LNCaP clone FGC (cell line): Measurements from ENCODE around the gene NUBPL.

Experiments
- DNase-seq: peaks from one replicate; pipeline ENCODE4 v3.0.0-alpha.2; 2011; ENCODE audit warnings: low read depth
- H3K4me3 ChIP-seq: 2 replicates; pipeline ENCODE4 v1.5.1; 2011; ENCODE audit warnings: mild to moderate bottlenecking, low read depth, low read length, control low read depth
- TF ChIP-seq, protein P1 (sequence below): IDR thresholded peaks from 2 replicates; pipeline ENCODE4 v1.5.1; 2012; ENCODE audit warnings: mild to moderate bottlenecking; ENCODE audit not compliant: control insufficient read depth, insufficient read depth; ENCODE audit errors: extremely low read depth

Gene NUBPL

DNA sequence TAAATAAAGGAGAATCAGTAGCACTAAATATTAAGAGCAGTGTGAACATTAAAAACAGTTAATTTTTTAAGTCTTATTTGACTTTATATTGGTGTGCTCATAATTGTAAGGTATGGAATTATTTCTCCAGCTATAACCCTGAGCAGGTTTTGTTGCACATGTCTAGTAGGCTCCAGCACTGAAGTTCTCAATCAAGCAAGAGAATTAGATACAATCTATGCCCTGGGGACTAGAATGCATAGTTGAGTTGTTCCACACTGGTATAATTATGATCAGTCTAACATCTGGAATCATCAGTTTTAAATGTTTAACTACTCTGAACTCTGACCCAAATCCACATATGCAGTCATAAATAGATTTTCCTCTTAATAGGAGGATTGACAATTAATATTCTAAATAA lies 258.1 kb downstream of the NUBPL start:
- TF ChIP-seq, protein P1, sequence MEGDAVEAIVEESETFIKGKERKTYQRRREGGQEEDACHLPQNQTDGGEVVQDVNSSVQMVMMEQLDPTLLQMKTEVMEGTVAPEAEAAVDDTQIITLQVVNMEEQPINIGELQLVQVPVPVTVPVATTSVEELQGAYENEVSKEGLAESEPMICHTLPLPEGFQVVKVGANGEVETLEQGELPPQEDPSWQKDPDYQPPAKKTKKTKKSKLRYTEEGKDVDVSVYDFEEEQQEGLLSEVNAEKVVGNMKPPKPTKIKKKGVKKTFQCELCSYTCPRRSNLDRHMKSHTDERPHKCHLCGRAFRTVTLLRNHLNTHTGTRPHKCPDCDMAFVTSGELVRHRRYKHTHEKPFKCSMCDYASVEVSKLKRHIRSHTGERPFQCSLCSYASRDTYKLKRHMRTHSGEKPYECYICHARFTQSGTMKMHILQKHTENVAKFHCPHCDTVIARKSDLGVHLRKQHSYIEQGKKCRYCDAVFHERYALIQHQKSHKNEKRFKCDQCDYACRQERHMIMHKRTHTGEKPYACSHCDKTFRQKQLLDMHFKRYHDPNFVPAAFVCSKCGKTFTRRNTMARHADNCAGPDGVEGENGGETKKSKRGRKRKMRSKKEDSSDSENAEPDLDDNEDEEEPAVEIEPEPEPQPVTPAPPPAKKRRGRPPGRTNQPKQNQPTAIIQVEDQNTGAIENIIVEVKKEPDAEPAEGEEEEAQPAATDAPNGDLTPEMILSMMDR: no peak
- DNase-seq: no peak
- no peak overlapping the region for H3K4me3 ChIP-seq

DNA sequence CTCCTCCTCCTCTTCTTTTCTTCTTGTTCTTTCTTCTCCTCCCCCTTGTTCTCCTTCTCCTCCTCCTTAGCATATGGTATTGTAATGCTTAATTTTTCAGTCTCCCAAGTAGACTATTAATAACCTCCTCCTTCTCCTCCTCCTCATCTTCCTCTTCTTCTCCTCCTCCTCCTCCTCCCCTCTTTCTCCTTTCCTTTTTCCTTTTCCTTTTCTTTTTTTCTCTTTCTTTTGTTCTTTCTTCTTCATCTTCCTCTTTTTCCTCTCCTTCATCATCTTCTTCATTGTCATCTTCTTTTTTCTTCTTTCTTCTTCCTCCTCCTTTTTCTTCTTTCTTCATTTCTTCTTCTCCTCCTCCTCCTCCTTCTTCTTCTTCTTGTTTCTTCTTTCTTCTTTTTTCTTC lies 264.3 kb downstream of the NUBPL start:
- DNase-seq: no peak
- TF ChIP-seq, protein P1: no peak
- no peak overlapping the region for H3K4me3 ChIP-seq

DNA sequence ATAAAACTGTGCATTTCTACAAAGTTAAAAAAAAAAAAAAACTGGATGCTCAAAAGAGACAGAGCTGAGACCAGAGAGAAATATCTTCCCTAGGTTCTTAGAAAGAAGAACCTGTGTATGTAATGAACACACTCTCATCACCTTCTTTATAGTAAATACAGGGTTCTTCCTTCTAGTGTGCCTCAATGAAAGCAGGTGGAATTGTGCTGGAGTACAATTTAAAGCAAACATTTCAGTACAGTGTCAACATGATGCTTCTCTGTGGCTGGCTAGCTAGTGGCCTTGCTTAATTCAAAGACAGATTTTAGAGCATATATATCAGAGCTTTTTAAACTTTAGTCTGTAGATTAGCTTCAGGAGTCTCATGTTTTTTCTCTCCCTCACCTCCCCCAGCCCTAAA lies 266.1 kb downstream of the NUBPL start:
- TF ChIP-seq, protein P1: no peak
- peak; percentile 55 for DNase-seq
- H3K4me3 ChIP-seq: no peak overlapping the region

DNA sequence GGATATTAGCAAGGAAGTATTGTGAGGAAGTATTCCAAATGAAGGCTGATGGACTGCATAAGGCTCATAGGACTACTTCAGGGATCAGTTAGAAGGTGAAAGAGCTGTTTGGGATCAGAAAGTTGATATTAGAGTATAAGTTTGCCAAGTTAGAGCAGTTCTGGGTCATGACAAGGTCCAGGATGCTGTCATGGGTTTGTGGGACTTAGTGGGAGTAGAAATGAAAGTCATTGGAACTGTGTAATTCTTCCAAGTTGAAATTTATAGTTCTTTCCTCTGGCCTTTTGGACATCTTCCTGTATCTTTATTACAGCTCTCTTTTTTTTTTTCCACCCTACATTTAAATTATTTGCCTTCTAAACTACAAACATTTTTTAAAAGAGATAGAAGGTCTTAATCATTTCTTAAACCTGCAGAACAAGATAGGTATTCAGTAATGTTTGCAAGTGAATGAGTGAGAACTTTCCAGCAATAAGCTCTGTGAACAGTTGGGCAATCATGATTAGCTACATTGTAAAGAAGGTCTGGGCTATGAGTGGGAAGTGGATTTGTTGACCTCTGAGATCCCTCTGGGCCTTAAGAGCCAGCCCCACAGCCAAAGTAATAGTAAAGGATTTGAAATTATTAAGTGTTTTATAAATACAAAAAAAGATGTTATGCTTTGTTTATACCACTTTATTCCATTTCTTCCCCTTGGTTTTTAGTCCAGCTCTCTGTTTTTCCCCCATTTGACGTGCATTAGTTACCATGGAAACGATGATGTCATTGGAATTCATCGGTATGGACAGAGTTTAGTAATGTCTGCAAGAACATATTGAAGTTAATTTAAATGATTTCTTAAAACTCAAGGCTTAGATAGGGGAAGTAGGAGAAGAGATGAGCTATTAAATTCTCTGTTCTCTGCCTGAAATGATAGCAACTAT lies 268.0 kb downstream of the NUBPL start:
- DNase-seq: no peak
- no peak overlapping the region for H3K4me3 ChIP-seq
- TF ChIP-seq, protein P1: no peak

DNA sequence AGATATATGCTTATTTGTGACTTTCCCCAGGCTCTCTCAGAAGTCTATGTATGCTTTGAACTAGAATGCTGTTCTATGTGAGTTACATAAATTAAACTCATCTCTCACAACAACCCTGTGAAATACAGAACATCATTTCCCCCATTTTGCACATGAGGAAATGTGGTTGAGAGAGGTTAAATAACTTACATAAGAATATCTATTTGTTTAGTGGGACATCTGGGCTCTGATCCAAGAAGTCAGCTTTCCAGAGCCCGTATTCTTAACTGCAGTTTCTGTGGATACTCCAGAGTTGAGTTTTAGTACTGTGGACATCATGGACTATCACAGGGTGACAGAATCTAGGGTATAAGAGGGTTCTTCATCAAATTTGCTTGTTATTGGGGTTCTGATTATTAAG lies 273.4 kb downstream of the NUBPL start:
- DNase-seq: no peak
- H3K4me3 ChIP-seq: no peak overlapping the region
- TF ChIP-seq, protein P1: no peak

DNA sequence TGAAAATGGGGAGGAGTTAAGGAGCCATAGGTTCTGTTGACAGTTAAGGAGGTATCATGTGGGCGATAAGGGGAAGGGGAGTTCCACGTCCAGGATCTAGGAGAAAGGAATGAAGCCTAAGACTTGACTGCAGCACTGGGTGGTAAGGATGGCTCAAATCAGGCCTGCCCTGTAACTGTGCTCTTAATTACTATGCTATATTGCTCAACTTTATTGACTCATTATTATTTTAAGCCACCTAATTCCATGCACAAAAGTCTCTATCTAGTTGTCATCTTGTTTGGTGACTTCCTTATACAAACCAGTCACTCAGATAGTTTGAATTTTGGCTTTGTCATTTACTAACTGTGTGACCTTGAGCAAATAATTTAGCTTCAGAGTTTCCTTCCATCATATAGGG lies 273.8 kb downstream of the NUBPL start:
- no peak overlapping the region for H3K4me3 ChIP-seq
- DNase-seq: no peak
- TF ChIP-seq, protein P1: no peak

DNA sequence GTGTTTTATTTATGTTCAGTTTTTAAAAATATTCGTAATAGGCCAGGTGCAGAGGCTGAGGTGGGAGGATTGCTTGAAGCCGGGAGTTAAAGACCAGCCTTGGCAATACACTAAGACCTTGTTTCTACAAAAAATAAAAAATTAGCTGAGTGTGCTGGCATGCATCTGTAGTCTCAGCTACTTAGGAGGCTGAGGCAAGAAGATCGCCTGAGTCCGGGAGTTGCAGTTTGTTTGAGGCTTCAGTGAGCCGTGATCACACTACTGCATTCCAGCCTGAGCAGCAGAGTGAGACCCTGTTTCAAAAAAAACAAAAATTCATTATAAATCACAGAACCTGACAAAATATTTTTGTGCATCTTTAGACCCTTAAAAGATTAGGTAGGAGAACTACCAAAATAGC lies 275.8 kb downstream of the NUBPL start:
- no peak overlapping the region for H3K4me3 ChIP-seq
- TF ChIP-seq, protein P1: no peak
- no peak for DNase-seq
